K562 (cell line): ENCODE measurements around the gene YKT6. TPM values are rescaled to one million over a fixed set of nuclear protein-coding genes. Genes with fewer than 3 reads are reported as not detected.

Experiments used
- ARID2 ChIP-seq: fragments of 450-650 bp; IDR thresholded peaks from 2 replicates; pipeline ENCODE4 v1.6.1; 2017; ENCODE audit warnings: antibody characterized with exemption, mild to moderate bottlenecking
- ASH1L ChIP-seq: fragments of 450-650 bp; IDR thresholded peaks from 2 replicates; pipeline ENCODE4 v1.6.1; 2018; ENCODE audit warnings: borderline replicate concordance, mild to moderate bottlenecking, low read depth; ENCODE audit not compliant: partially characterized antibody
- BRD9 ChIP-seq: fragments of 450-650 bp; IDR thresholded peaks from 2 replicates; pipeline ENCODE4 v1.6.1; 2018; ENCODE audit warnings: low read depth; ENCODE audit not compliant: partially characterized antibody
- ELF4 ChIP-seq: fragments of 450-650 bp; formaldehyde crosslinking; IDR thresholded peaks from 2 replicates; pipeline ENCODE4 v1.4.0; 2022; ENCODE audit warnings: missing genetic modification characterization
- FOXK1 ChIP-seq: sonication (generic); formaldehyde crosslinking; IDR thresholded peaks from 2 replicates; pipeline ENCODE4 v1.8.0; 2022; ENCODE audit warnings: missing genetic modification reagents, mild to moderate bottlenecking, borderline replicate concordance
- GATAD2A ChIP-seq: fragments of 450-650 bp; IDR thresholded peaks from 2 replicates; pipeline ENCODE4 v1.6.1; 2017
- JUNB ChIP-seq: fragments of 450-650 bp; formaldehyde crosslinking; conservative IDR thresholded peaks from 2 replicates; pipeline ENCODE4 v1.4.0; 2020; ENCODE audit warnings: mild to moderate bottlenecking
- MCM7 ChIP-seq, 2 experiments: fragments of 450-650 bp; IDR thresholded peaks; 2 replicates each; pipeline ENCODE4 v1.6.1; 2016 to 2018
- NRF1 ChIP-seq, 2 experiments: fragments of 450-650 bp; IDR thresholded peaks in 1 of 2; conservative IDR thresholded peaks in 1 of 2; 2 replicates each; pipeline ENCODE4 v1.6.1; 2014; ENCODE audit warnings: mild to moderate bottlenecking in 2 of 2
- PHB ChIP-seq: fragments of 250-450 bp; sonication (Bioruptor Pico); IDR thresholded peaks from 2 replicates; pipeline ENCODE4 v1.5.0; 2021
- POLR2AphosphoS5 ChIP-seq: IDR thresholded peaks from 2 replicates; pipeline ENCODE4 v1.6.1; 2011; ENCODE audit warnings: mild to moderate bottlenecking, low read depth, low read length, moderate library complexity; ENCODE audit not compliant: control insufficient read depth, insufficient read depth
- REST ChIP-seq, 2 experiments: fragments of 450-650 bp; formaldehyde crosslinking in 1 of 2; IDR thresholded peaks; 2 replicates each; pipeline versions ENCODE4 v1.4.0 to v1.6.1; 2014 to 2020; ENCODE audit warnings: mild to moderate bottlenecking in 2 of 2, borderline replicate concordance in 1 of 2, low read depth in 1 of 2
- SMAD1 ChIP-seq: fragments of 150-350 bp; IDR thresholded peaks from 2 replicates; pipeline ENCODE4 v1.6.1; 2014; ENCODE audit warnings: low read length, low read depth; ENCODE audit not compliant: partially characterized antibody
- SREBF2 ChIP-seq: sonication (generic); formaldehyde crosslinking; IDR thresholded peaks from 2 replicates; pipeline ENCODE4 v1.4.0; 2020; ENCODE audit warnings: mild to moderate bottlenecking, missing genetic modification reagents
- ZNF133 ChIP-seq: fragments of 250-450 bp; sonication (Bioruptor Pico); IDR thresholded peaks from 2 replicates; pipeline ENCODE4 v1.4.0; 2020; ENCODE audit warnings: mild to moderate bottlenecking
- ZNF174 ChIP-seq: fragments of 250-450 bp; sonication (Bioruptor Pico); IDR thresholded peaks from 2 replicates; pipeline ENCODE4 v1.4.0; 2020; ENCODE audit warnings: mild to moderate bottlenecking
- ZNF175 ChIP-seq: fragments of 200-800 bp; sonication (Bioruptor generic); IDR thresholded peaks from 2 replicates; pipeline ENCODE4 v1.6.1; 2016; ENCODE audit warnings: low read depth, mild to moderate bottlenecking, missing genetic modification characterization, missing compliant biosample characterization
- ZNF280A ChIP-seq: fragments of 450-650 bp; IDR thresholded peaks from 2 replicates; pipeline ENCODE4 v1.6.1; 2018; ENCODE audit warnings: mild to moderate bottlenecking, low read depth; ENCODE audit not compliant: partially characterized antibody
- ZNF551 ChIP-seq: fragments of 250-450 bp; sonication (Bioruptor Pico); IDR thresholded peaks from 2 replicates; pipeline ENCODE4 v1.5.0; 2021; ENCODE audit warnings: mild to moderate bottlenecking, moderate library complexity
- ZNF780A ChIP-seq: fragments of 250-450 bp; sonication (Bioruptor Pico); IDR thresholded peaks from 2 replicates; pipeline ENCODE4 v1.5.0; 2021; ENCODE audit warnings: mild to moderate bottlenecking
- polyA plus RNA-seq, 8 experiments: library from polyadenylated mRNA; depleted of rRNA in 4 of 8; stranded (reverse) in 5 of 8; unstranded in 3 of 8; fragments of >200 nt; fragmentation: Nextera tagmentation in 2 of 8; fragmentation: Illumina TruSeq in 1 of 8; extraction: Ambion mirVana in 2 of 8; extraction: Trizol in 1 of 8; gene quantifications; 2 replicates each; pipeline versions ENCODE4 v1.2.1 to v1.2.3, GENCODE V29; 2011 to 2014; ENCODE audit warnings: inconsistent platforms in 1 of 8, missing spikeins in 1 of 8
- total RNA-seq, 7 experiments: library from RNA; depleted of rRNA in 6 of 7; stranded (reverse); fragments of >200 nt in 6 of 7; fragmentation: Illumina TruSeq in 2 of 7; extraction: Trizol in 2 of 7; gene quantifications; 2 replicates each; pipeline versions ENCODE4 v1.2.1 to v1.2.3, GENCODE V29; 2011 to 2021; ENCODE audit warnings: low replicate concordance in 1 of 7

The YKT6 gene
- total and polyA plus RNA-seq, 9 of the 15 experiments (the other 6 are each of a cell fraction or from before 2014, with no cell fraction given), result 1.6 to 90.6 (median 75.1) TPM

GRCh38 chr7:44257618-44258422 is 57.0 kb downstream of the YKT6 start (continued):
- 0 out of 2 replicates have a peak, but pooled peaks have one; percentile 16 for TF ChIP-seq REST (IDR thresholded peaks at IDR 0.05; ENCODE audit: borderline replicate concordance)
- no peak for TF ChIP-seq REST (CRISPR knock-in tag; IDR thresholded peaks at IDR 0.05; ENCODE audit: low read depth)
- TF ChIP-seq POLR2AphosphoS5, result no peak
- peak; percentile 89 to 91 for TF ChIP-seq NRF1 (conservative IDR thresholded peaks at IDR 0.05 in 1 of 2, IDR thresholded peaks at IDR 0.05 in 1 of 2)
- no peak for TF ChIP-seq ARID2
- 0 out of 2 replicates have a peak, but pooled peaks have one; percentile 35 for TF ChIP-seq ZNF175 (CRISPR knock-in tag)
- no peak for TF ChIP-seq ZNF780A (CRISPR knock-in tag)
- TF ChIP-seq SREBF2 (CRISPR knock-in tag), result no peak
- no peak for TF ChIP-seq ZNF551 (CRISPR knock-in tag)
- no peak for TF ChIP-seq ASH1L
- no peak for TF ChIP-seq ZNF133
- TF ChIP-seq GATAD2A, result no peak
- TF ChIP-seq MCM7 (IDR thresholded peaks at IDR 0.05), result no peak
- no peak for TF ChIP-seq ELF4 (CRISPR knock-in tag)
- no peak for TF ChIP-seq ZNF174 (CRISPR knock-in tag)
- no peak for TF ChIP-seq SMAD1
- TF ChIP-seq FOXK1 (CRISPR knock-in tag), result no peak; the same call in 1 of the 2 replicates
- no peak for TF ChIP-seq ZNF280A
- no peak for TF ChIP-seq PHB
- no peak for TF ChIP-seq BRD9
- TF ChIP-seq JUNB (CRISPR knock-in tag), result no peak
